Measurements from ENCODE around the gene TXNDC11. TPM values are rescaled to one million over a fixed set of nuclear protein-coding genes. Genes with fewer than 3 reads are reported as not detected.
A peak's percentile ranks its signal among the peaks of the same experiment; 100 is the strongest.

Gene TXNDC11
- total RNA-seq, 1 donor from 2014 or later = 55.7 TPM

GRCh38 chr16:11675561-11676511 lies 66.8 kb downstream of the TXNDC11 start:
- peak; percentile 81 for DNase-seq (ENCODE audit: low spot score)

- no peak for DNase-seq (ENCODE audit: low spot score)
Observed at GRCh38 chr16:11674818-11675560, 67.7 kb downstream of the TXNDC11 start.

- no peak for DNase-seq (ENCODE audit: low spot score)
Observed at GRCh38 chr16:11674001-11674817, 68.4 kb downstream of the TXNDC11 start.

DNA sequence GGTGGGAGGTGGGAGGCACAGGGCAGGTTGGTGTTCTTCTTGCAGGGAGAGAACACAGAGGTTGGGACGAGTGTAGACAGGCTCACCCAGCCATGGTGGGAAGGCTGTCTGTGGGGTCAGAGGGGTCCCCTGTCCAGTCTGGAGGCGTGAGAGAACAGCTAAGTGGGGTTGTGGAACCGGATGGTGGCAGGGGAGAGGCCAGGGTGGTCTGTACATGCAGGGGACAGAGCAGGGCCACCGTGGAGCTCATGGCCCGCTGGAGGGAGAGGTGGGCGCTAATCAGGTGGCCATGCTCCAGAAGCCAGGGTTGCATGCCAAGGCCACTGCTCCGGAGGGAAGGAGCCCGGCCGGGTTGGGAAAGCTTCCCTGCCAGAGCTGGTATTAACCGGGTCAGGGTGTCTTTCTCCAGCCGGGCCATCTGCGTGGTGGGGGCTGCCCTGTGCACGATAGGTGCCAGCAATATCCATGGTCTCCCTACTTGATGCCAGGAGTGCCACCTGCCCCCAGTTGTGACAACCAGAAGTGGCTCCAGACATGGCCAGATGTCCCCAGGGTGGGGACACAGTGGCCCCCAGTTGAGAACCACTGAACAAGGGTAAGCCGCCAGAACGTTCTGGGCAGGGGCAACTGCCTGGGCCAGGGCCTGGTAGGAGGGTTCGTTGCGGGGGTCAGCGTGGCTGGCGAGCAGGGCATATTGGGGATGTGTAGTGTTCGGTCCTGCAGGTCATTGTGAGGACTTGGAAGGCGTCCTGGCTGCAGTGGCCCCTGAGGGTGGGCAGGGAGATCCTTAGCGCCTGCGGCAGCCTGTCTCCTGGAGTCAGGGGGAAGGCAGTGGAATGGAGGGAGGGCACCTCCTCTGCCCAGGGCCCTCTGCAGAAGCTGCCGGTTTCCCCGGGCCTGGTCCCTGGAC lies 69.3 kb downstream of the TXNDC11 start:
- DNase-seq (ENCODE audit: low spot score) = no peak

- DNase-seq (ENCODE audit: low spot score) = no peak
Observed at GRCh38 chr16:11672206-11673090, 70.2 kb downstream of the TXNDC11 start.

GRCh38 chr16:11671676-11672075 lies 71.0 kb downstream of the TXNDC11 start:
- DNase-seq (ENCODE audit: low spot score) = no peak

GRCh38 chr16:11671271-11671670 lies 71.4 kb downstream of the TXNDC11 start:
- DNase-seq (ENCODE audit: low spot score) = no peak

DNA sequence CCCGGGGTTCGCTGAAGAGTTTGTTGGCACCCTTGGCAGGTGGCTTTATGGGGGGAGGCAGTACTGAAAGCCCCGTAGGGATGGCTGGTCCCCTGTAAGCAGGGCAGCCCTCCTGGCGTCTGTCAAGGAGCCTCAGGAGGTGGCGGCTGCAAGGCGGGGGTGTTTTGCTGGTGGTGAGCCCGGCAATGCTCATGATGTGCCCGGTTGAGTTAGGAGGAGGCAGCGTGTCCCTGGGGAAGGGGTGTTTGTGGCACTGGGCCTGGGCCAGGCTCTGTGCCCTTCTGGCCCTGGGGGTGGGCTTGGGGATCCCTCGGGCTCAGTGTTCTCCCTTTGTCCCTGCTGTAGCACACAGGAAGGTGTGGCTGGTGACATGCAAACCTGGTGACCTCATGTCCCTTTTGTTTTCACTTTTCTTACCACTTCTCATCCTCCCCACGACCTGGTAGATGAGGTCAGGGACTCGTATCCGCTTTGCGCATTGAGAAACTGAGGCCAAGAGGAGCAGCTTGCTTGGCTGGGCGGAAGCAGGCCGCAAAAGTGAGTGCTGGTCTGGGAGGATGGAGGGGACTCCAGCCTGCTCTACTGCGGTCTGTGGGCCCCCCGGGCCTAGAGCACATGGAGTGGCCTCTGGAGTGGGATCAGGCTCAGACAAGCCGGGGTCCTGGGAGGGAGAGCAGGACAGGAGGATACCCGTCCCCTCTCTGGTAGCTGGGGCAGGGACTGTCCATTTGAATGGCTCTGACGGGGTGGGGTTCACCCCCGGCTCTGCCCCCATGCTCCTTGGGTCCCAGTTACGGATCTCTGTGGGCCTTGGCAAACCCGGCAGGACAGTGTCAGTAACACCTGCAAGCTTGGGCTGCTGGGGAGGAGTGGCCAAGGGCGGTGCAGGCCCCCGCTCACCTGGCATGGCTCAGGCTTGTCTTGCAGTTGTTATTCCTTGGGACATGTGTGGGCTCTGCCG lies 72.2 kb downstream of the TXNDC11 start:
- DNase-seq (ENCODE audit: low spot score) = no peak

DNA sequence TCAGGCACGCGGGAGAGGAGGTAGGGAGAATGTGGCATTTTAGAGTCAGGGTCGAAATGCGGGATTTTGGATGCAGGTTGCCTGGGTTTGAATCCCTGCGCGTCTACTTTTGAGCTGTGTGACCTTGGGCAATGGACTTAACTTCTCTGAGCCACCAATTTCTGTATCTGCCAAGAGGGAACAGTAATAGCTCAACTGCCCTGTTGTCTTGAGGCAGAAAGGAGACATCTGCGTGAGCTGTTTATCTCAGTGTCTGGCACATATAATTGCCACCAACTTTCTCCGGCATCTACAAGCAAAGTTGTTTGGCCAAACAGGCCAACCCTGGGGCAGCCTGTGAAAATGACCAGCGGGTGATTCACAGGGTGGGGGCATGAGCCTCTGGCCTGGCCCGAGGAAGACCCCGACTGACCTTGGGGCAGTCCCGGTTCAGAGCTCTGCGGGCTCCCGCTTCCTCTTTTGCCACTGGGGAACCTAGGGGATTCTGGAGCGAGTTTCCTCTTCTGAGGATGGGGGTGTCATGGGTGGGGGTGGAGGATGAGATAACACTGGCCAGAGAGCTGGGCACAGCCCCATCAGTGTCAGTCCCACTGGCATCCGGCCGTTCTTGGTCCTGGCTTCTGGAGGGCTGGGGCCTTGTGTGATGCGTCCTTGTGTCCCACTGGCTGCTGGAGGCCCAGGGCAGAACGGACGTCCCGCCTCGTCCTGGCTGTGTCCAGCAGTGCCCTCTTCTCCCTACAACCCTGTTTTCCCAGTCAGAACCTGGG lies 73.1 kb downstream of the TXNDC11 start:
- no peak for DNase-seq (ENCODE audit: low spot score)

GRCh38 chr16:11668623-11669379 lies 73.9 kb downstream of the TXNDC11 start:
- DNase-seq (ENCODE audit: low spot score) = no peak

- DNase-seq (ENCODE audit: low spot score) = peak; percentile 86
Observed at GRCh38 chr16:11667824-11668622, 74.6 kb downstream of the TXNDC11 start, which contains the start of gene SNN. Gene SNN, plus strand, starts transcription at chr16:11668455. Its CDS starts 7,605 bp downstream, at chr16:11676060.

GRCh38 chr16:11667221-11667823 lies 75.3 kb downstream of the TXNDC11 start:
- DNase-seq (ENCODE audit: low spot score) = no peak

- no peak for DNase-seq (ENCODE audit: low spot score)
Observed at GRCh38 chr16:11666103-11667055, 76.3 kb downstream of the TXNDC11 start.

GRCh38 chr16:11665071-11665491 lies 77.6 kb downstream of the TXNDC11 start:
- no peak for DNase-seq (ENCODE audit: low spot score)

Data from mucosa of gallbladder (tissue), 1 donor.